ENCODE data around the gene TRIM47.

The TRIM47 gene

GRCh38 chr17:75878174-75878998 lies at the start of gene TRIM47:
TRIM47 (minus strand) TSS chr17:75878581; CDS start chr17:75878548, 33 bp downstream.
- peak; percentile 76 for DNase-seq (ENCODE audit: low spot score)

GRCh38 chr17:75927286-75927922 lies 49.0 kb upstream of the TRIM47 start:
- DNase-seq (ENCODE audit: low spot score), result no peak

- DNase-seq (ENCODE audit: low spot score), result no peak
Observed at GRCh38 chr17:75926456-75926855, 48.1 kb upstream of the TRIM47 start.

DNA sequence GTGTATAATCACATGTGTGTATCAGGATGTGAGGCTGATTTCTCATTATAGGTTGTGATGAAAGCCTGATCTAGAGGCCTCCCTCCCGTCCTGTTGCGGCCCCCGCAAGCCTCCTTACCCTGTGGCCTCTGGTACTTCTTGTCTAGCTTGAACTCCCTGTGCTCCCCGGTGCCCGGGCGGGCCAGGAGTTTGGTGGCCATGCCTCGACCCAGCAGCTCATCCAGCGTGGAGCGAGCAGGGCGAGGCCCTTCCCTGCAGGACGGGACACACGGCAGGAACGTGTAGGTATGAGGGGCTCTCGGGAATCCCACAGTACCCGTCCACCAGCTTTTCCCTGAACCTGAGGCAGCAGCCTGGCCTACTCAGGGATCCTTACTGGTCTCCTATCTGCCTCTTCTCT lies 47.5 kb upstream of the TRIM47 start:
- DNase-seq (ENCODE audit: low spot score), result no peak

GRCh38 chr17:75925103-75925502 lies 46.7 kb upstream of the TRIM47 start:
- no peak for DNase-seq (ENCODE audit: low spot score)

GRCh38 chr17:75922963-75923874 lies 44.8 kb upstream of the TRIM47 start:
- no peak for DNase-seq (ENCODE audit: low spot score)

GRCh38 chr17:75922173-75922961 lies 44.0 kb upstream of the TRIM47 start:
- no peak for DNase-seq (ENCODE audit: low spot score)

DNA sequence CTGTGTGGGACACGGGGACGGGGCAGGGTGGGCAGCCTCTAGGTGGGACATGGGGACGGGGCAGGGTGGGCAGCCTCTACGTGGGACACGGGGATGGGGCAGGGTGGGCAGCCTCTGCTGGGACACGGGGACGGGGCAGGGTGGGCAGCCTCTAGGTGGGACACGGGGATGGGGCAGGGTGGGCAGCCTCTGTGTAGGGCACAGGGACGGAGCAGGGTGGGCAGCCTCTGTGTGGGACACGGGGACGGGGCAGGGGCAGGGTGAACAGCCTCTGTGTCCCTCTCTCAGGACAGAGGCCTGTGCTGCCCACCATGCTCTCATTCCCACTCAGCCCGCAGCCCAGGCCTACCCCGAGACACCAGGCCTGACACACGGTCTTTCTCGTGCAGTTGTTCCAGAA lies 43.2 kb upstream of the TRIM47 start:
- DNase-seq (ENCODE audit: low spot score), result no peak

- no peak for DNase-seq (ENCODE audit: low spot score)
Observed at GRCh38 chr17:75920045-75920560, 41.7 kb upstream of the TRIM47 start.

DNA sequence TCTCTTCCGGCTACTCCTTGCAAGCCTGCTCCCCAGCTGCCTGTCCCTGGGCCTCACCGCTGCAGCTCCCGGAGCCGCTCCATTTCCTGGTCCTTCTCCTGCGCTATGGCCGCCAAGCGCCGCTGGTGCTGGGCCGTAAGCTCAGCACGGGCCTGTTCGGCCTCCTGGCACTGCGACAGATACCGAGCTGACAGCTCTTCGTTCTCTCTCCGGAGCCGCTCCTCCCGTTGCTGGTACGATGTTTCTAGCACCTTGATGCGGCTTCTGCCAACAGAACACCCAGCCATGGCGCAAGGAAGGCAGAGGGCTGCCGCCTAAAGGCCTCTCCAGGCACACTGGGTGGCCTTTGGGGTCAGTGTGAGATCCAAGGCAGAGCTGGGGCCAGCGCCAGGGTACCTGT lies 41.2 kb upstream of the TRIM47 start:
- DNase-seq (ENCODE audit: low spot score), result no peak

DNA sequence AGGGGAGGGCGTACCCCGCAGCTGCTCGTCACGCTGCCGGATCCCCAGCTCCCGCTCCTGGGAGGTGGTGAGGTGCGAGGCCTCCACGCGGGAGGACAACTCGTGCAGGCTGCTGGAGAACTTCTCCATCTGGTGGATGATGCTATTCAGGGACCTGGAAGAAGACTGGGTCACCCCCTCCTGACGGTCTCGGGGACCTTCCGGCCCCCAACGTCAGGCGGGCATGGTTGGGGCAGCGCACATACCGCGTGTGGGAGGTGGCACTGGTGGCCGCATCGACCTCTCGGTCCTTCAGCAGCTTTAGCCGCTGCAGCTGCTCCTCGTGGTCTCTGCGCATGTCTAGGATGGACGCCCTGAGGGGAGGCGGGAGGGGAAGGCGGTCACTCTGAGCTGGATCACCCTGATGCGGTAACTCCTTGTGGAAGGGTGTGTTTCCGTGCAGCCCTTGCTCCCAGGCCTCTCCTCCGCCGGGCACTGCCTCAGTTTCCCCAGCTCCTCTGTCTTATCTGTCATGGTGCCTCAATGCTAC lies 39.6 kb upstream of the TRIM47 start:
- DNase-seq (ENCODE audit: low spot score), result no peak

DNA sequence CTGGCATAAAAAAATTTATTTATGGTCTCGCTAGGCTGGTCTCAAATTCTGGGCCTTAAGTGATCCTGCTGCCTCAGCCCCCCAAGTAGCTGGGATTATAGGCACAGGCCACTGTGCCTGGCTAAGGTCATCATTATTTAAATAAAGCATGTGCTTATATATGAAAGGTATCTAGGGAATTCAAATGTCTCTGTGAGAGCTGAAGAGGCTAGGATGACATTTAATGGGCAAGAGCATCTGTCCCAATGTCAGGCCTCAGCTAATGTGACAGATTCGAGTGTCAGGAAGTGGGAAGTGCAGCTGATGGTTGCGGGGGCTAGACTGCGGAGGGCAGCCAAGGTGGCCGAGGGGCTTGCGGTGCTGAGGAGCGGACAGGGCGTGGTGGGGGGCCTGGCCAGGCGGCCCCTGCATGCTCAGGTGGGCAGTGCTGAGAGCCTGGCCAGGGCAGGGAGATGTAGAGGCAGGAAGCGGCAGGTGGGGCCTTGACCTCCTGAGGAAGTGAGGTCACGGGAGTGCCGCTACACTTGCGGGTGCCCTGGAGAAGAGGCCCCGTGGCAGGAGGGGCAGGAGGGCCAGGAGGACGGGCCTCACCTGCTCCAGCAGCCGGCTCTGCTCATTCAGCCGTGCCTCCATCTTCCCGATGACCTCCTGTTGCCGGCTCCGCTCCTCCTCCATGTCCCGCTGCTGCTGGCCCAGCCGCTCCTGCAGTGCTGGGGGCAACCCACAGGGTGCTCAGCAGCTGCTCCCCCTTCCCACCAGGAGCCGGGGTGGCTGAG lies 38.9 kb upstream of the TRIM47 start:
- no peak for DNase-seq (ENCODE audit: low spot score)

DNA sequence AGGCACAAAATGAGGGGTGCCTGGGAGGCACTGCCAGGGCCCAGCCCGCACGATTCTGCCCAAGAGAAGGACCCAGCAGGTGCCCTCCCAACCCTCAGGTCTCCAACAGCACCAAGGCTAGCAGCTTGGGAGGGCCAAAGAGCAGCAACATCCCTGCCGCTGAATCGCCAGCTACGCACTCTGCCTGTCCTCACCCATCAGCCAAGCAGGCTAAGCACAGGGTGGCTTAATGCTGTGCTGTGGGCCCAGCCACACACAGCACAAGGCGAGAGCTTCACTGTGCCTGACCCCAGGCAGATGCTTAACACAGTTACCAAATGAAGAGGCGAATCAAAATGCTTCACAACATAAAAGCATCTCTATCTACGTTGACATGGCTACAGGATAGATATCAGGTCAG lies 36.9 kb upstream of the TRIM47 start:
- DNase-seq (ENCODE audit: low spot score), result no peak

GRCh38 chr17:75914643-75915267 lies 36.4 kb upstream of the TRIM47 start:
- no peak for DNase-seq (ENCODE audit: low spot score)

GRCh38 chr17:75913537-75914210 lies 35.3 kb upstream of the TRIM47 start:
- DNase-seq (ENCODE audit: low spot score), result no peak

DNA sequence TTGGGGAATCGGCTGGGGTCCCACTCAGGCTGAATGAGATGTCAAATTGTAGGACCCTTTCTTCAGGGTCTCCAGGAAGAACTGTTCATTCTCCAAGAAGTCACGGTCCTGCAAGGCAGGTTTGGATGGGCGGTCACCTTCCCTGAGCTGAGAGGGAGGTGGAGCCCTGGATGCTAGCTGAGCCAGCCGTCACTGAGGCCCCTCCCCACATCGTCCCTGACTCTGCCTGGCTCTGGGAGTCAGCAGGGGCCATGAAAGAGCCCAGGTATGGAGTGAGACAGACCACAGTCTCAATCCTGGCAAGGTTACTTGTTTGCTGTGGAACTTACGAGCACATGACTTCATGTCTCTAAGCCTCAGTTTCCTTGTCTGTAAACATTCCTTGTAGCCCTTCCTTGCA lies 32.3 kb upstream of the TRIM47 start:
- no peak for DNase-seq (ENCODE audit: low spot score)

GRCh38 chr17:75909812-75910274 lies 31.5 kb upstream of the TRIM47 start:
- DNase-seq (ENCODE audit: low spot score), result no peak

DNA sequence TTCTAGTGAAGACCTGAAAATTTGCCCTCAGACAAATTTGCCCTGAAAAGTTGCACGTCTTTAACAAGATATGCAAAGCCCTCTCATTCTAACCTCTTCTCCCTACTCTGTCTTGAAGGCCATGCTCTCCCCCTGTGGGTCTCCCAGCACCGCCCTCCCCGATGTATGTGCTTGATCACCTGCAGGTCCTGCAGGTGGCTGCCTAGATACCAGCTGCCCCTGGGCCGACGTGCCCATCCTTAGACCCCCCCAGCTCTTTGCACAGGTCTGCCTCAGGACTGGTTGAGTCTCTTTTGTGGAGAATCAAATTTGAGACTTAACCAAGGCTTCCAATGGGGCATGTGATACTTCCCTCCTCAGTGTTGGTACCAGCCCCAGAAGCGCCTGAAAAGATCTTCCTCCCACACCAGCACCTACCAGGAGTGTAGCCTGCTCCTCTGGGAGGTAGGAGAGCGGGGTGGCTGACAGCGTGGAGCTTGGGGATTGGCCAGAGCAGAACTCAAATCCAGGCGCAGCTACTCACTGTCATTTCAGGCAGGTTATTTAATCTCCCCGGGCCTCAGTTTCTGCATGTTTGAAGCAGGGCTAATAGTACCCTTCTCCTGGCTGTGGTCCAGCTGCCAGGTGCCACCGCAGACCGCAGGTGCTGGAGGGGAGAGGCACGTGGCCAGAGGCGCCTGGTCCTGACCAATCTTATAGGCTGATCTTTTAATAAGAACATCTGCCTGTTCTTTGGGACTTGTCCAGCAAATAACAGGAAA lies 30.9 kb upstream of the TRIM47 start:
- no peak for DNase-seq (ENCODE audit: low spot score)

GRCh38 chr17:75908201-75908600 lies 29.8 kb upstream of the TRIM47 start:
- no peak for DNase-seq (ENCODE audit: low spot score)
